Measurements from ENCODE around the gene DAP. TPM values are rescaled to one million over a fixed set of nuclear protein-coding genes. Genes with fewer than 3 reads are reported as not detected.

DAP gene
- total and polyA plus RNA-seq, 2 experiments from 2014 or later: 35.7 to 37.6 TPM

- H3K27ac Mint-ChIP-seq: no peak overlapping the region
Observed at GRCh38 chr5:10772901-10773585, 12.0 kb upstream of the DAP start.

More at GRCh38 chr5:10772901-10773585, 12.0 kb upstream of the DAP start:
- Mint-ChIP-seq H3K36me3 (ENCODE audit: low read depth) (no peaks in the 10 kb centered on the region), H3K4me1 (no peaks in the 10 kb centered on the region), H3K9me3 (no peaks in the 10 kb centered on the region), H3K4me3 (no peak overlapping the region), H3K27me3 (ENCODE audit: insufficient read depth, low read depth, poor library complexity) (peaks cover 2% of the 10 kb centered on the region)
- Histone ChIP-seq H3F3A (replicated peaks; ENCODE audit: low read depth) (no peaks in the 10 kb centered on the region), H3K27ac (ENCODE audit: low read depth) (no peak overlapping the region), H3K4me1 (ENCODE audit: insufficient read depth) (no peaks in the 10 kb centered on the region), H2AFZ (no peak overlapping the region), H3K9me2 (ENCODE audit: insufficient read depth) (no peaks in the 10 kb centered on the region), H3K36me3 (ENCODE audit: insufficient read depth) (no peaks in the 10 kb centered on the region), H3K79me2 (replicated peaks; ENCODE audit: insufficient read depth) (no peaks in the 10 kb centered on the region), H3K4me3 (no peak overlapping the region), H3K4me2 (no peak overlapping the region), H3K27me3 (ENCODE audit: insufficient read depth) (no peaks in the 10 kb centered on the region), H4K20me1 (replicated peaks; ENCODE audit: insufficient read depth) (no peaks in the 10 kb centered on the region)
- DNase-seq (ENCODE audit: low spot score): no peak
- no peak for TF ChIP-seq ZNF462 (CRISPR knock-in tag; IDR thresholded peaks at IDR 0.05)
- no peak for ATAC-seq
